ENCODE data around the gene FRAT2.

GRCh38 chr10:97365761-97366351 is 31.3 kb upstream of the FRAT2 start:
- TF ChIP-seq CTCF (conservative IDR thresholded peaks at IDR 0.05) (no peak), ZFX (IDR thresholded peaks at IDR 0.05) (no peak)
